ENCODE measurements around the gene MXD1. TPM values are rescaled to one million over a fixed set of nuclear protein-coding genes. Genes with fewer than 3 reads are reported as not detected.

Gene MXD1
- total RNA-seq, 1 experiment from 2014 or later: 6.5 TPM

DNA sequence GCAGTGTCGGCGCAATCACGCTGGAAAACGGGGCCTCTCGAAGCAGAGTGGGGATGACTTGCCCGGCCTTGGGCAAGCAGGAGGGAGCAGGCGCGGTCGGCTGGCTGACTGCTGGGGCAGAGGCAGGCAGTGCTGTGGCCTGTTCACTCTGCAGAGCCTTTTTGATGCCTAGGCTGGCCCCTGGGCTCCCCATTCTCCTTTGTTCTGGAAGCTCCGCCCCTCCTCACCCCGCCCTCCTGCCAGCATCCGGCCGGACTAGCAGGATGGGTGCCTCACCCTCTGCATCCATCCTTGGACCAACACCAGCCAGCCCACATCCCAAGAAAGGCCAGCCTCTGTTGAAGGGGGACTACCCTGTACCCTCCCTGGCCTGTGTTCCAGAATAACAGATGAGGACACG, 46.6 kb downstream of the MXD1 start, which contains the start of gene ASPRV1:
Gene ASPRV1, minus strand, starts transcription at position 136 of the 400 bp plus-strand sequence. CDS start 195 bp downstream, outside the sequence.
- ChIA-PET CTCF (no interaction called here), POLR2A (no interaction called here)
- no peak within 1 kb of the TSS for H3K4me3 ChIP-seq (ENCODE audit: low read depth in 2 of 2, low read length in 2 of 2)
- H3K36me3 ChIP-seq (ENCODE audit: control insufficient read depth, insufficient read depth, low read length): no peaks in the 10 kb centered on the region
- H3K27ac ChIP-seq (ENCODE audit: low read length): no peak within 1 kb of the TSS
- in situ Hi-C loops (cut with HindIII; ENCODE audit: low pct_unique_long_range_greater_than_20kb, low sequenced_read_pairs) (no loop called here), intact Hi-C loops (cut with micrococcal nuclease; ENCODE audit: unreplicated experiment) (no loop called here)
- H3K9me3 ChIP-seq (ENCODE audit: control insufficient read depth, insufficient read depth, low read depth, low read length): no peaks in the 10 kb centered on the region
- no peak for ATAC-seq
- H3K27me3 ChIP-seq (ENCODE audit: control insufficient read depth, insufficient read depth, low read length): no peaks in the 10 kb centered on the region
- H3K4me1 ChIP-seq (ENCODE audit: control insufficient read depth, insufficient read depth, low read length): no peaks in the 10 kb centered on the region; the same call in 1 of the 2 replicates
- BruUV-seq (replicated peaks): no TSS peak
- TF ChIP-seq SIN3A (IDR thresholded peaks at IDR 0.05; ENCODE audit: borderline replicate concordance, insufficient read depth, low read depth, low read length) (no peak), POLR2AphosphoS5 (IDR thresholded peaks at IDR 0.05; ENCODE audit: low read depth, low read length) (no peak), TCF7L2 (IDR thresholded peaks at IDR 0.05; ENCODE audit: low read depth, low read length) (no peak)
- TF ChIP-seq, protein P1, sequence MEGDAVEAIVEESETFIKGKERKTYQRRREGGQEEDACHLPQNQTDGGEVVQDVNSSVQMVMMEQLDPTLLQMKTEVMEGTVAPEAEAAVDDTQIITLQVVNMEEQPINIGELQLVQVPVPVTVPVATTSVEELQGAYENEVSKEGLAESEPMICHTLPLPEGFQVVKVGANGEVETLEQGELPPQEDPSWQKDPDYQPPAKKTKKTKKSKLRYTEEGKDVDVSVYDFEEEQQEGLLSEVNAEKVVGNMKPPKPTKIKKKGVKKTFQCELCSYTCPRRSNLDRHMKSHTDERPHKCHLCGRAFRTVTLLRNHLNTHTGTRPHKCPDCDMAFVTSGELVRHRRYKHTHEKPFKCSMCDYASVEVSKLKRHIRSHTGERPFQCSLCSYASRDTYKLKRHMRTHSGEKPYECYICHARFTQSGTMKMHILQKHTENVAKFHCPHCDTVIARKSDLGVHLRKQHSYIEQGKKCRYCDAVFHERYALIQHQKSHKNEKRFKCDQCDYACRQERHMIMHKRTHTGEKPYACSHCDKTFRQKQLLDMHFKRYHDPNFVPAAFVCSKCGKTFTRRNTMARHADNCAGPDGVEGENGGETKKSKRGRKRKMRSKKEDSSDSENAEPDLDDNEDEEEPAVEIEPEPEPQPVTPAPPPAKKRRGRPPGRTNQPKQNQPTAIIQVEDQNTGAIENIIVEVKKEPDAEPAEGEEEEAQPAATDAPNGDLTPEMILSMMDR (IDR thresholded peaks at IDR 0.05): no peak
- no peak for DNase-seq (ENCODE audit: low read depth, low spot score)

GRCh38 chr2:69962986-69963730, 48.2 kb downstream of the MXD1 start:
- Histone ChIP-seq H3K4me3 (ENCODE audit: low read depth in 2 of 2, low read length in 2 of 2) (no peak overlapping the region), H3K27ac (ENCODE audit: low read length) (no peak overlapping the region), H3K4me1 (ENCODE audit: control insufficient read depth, insufficient read depth, low read length) (no peaks in the 10 kb centered on the region; the same call in 1 of the 2 replicates), H3K27me3 (ENCODE audit: control insufficient read depth, insufficient read depth, low read length) (no peaks in the 10 kb centered on the region), H3K36me3 (ENCODE audit: control insufficient read depth, insufficient read depth, low read length) (no peaks in the 10 kb centered on the region), H3K9me3 (ENCODE audit: control insufficient read depth, insufficient read depth, low read depth, low read length) (no peaks in the 10 kb centered on the region)
- ChIA-PET CTCF (no interaction called here), POLR2A (no interaction called here)
- no peak for DNase-seq (ENCODE audit: low read depth, low spot score)
- intact Hi-C loops (cut with micrococcal nuclease; ENCODE audit: unreplicated experiment): no loop called here
- TF ChIP-seq, protein P1 (IDR thresholded peaks at IDR 0.05): no peak
- TF ChIP-seq TCF7L2 (IDR thresholded peaks at IDR 0.05; ENCODE audit: low read depth, low read length): no peak
- no peak for TF ChIP-seq POLR2AphosphoS5 (IDR thresholded peaks at IDR 0.05; ENCODE audit: low read depth, low read length)
- TF ChIP-seq, protein P2, sequence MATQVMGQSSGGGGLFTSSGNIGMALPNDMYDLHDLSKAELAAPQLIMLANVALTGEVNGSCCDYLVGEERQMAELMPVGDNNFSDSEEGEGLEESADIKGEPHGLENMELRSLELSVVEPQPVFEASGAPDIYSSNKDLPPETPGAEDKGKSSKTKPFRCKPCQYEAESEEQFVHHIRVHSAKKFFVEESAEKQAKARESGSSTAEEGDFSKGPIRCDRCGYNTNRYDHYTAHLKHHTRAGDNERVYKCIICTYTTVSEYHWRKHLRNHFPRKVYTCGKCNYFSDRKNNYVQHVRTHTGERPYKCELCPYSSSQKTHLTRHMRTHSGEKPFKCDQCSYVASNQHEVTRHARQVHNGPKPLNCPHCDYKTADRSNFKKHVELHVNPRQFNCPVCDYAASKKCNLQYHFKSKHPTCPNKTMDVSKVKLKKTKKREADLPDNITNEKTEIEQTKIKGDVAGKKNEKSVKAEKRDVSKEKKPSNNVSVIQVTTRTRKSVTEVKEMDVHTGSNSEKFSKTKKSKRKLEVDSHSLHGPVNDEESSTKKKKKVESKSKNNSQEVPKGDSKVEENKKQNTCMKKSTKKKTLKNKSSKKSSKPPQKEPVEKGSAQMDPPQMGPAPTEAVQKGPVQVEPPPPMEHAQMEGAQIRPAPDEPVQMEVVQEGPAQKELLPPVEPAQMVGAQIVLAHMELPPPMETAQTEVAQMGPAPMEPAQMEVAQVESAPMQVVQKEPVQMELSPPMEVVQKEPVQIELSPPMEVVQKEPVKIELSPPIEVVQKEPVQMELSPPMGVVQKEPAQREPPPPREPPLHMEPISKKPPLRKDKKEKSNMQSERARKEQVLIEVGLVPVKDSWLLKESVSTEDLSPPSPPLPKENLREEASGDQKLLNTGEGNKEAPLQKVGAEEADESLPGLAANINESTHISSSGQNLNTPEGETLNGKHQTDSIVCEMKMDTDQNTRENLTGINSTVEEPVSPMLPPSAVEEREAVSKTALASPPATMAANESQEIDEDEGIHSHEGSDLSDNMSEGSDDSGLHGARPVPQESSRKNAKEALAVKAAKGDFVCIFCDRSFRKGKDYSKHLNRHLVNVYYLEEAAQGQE (IDR thresholded peaks at IDR 0.05; ENCODE audit: insufficient read depth in 1 of 2, low read depth in 2 of 2, low read length in 1 of 2): no peak
- no peak for TF ChIP-seq SIN3A (IDR thresholded peaks at IDR 0.05; ENCODE audit: borderline replicate concordance, insufficient read depth, low read depth, low read length)
- in situ Hi-C loops (cut with HindIII; ENCODE audit: low pct_unique_long_range_greater_than_20kb, low sequenced_read_pairs): no loop called here
- no TSS peak for BruUV-seq (replicated peaks)
- no peak for ATAC-seq
